GM19467 (cell line): Measurements from ENCODE around the gene PNKP.

Source experiments
- ATAC-seq: cut with Tn5 transposase; IDR thresholded peaks from one replicate; pipeline ENCODE4 v1.9.1; 2021; ENCODE audit warnings: mild to moderate bottlenecking, moderate library complexity; ENCODE audit not compliant: unreplicated experiment

The PNKP gene

DNA sequence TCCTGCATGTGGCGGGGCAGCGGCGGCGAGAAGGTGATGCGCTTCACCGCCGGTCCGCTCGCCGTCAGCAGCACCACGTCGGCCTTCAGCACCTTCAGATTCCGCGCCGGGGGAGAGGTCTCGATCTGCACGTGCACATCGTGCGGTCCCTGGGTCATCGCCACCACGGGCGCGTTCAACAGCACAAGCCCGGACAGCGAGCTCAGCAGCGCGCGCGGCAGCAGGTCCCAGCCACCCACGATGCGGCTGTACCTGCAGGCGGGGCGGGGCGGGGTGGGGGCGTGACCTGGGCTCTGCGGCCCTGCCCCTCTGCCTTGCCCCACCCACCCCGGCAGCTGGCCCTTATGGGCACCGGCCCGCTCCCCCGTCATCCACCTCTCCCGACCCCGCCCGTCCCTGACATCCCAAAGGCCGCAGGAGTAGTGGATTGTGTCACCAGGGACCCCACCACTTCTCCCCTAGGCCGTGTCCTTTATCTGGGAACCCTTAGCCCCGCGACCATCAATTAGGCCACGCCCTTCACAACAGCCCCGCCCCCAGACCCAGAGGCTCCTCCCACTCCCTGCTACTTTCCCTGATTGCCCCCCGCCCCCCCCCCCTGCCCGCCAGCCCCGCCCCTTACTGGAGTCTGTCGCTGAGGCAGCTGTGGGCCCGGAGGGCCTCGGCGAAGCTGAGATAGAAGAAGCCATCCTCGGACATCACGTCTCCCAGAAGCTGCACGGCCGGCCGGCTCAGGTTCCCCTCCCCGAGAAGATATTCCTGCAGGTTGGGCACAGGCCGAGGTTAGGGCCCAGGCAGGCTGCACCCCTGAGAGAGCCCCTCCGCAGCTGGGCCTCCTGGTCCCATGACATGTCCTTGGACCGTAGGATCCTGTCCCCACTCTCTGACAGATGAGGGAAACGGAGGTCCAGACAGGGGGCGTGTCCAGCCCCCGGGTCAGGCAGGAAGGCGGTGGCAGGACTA is 23.3 kb upstream of the PNKP start:
- no peak for ATAC-seq

DNA sequence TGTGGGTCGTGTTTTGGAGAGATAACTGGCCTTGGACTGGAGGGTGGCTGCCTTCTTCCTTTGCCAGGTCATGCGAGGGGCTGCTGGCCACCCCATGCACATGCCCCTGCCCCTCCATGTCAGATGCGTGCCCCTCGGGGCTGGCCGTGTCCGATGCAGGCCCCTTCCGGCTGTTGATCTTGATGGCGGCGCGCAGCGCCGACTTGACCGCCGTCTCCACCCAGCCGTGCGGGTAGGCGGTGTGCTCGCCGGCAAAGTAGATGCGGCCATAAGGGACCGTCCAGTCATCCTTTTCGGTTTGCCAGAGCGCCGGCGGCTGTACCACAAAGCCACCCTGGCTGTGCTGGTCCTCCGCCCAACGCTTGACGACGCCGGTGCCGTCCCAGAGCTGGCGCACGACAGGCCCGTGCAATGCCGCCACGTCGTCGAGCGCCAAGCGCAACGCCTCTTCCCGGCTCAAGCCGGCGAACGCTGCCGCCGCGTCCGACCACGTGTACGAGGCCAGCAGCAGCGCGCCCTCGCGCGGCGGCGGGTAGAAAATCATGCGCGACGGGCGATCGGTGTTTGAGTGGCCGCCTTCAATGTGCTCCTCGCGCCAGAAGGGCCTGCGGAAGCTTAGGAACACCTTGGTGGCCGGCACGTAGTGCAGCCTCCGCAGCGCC is 22.4 kb upstream of the PNKP start:
- no peak for ATAC-seq

DNA sequence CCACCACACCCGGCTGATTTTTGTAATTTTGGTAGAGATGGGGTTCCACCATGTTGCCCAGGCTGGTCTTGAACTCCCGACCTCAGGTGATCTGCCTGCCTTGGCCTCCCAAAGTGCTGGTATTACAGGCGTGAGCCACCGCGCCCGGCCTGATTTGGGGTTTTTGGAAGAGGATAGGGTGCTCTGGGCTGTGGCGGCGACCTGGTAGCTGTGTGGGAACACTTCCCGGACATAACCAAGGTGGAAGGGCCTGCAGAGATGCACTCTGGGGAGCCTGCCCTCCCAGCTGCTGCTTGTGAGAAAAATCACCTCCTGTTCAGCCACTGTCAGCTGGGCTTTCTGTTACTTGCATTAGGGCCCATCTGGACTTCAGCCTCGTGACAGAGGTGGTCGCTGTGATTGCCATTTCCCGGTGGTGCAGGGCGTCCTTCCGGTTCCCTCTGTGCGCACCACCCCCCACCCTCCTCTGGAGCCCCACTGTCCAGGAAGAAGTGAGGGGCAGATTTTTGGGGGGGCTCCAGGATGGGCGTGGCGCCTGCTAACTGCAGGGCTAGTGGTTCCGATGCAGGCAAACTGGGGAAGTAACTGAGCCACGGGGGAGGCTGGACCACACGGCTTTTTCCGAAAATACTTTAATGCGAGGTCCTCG is 21.8 kb upstream of the PNKP start:
- no peak for ATAC-seq

DNA sequence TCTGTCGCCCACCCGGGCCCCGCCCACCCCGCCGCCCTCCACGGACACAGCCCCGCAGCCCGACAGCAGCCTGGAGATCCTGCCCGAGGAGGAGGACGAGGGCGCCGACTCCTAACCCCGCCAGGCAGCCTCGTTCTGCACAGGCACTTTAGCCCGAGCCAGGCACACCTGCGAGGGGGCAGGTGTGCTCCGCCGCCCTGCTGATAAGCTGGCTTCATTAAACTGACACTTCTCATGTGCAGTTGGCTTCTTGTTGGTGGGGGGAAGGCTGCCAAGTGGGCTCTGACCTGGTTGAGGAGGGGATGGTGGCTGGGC is 21.1 kb upstream of the PNKP start:
- ATAC-seq = no peak

DNA sequence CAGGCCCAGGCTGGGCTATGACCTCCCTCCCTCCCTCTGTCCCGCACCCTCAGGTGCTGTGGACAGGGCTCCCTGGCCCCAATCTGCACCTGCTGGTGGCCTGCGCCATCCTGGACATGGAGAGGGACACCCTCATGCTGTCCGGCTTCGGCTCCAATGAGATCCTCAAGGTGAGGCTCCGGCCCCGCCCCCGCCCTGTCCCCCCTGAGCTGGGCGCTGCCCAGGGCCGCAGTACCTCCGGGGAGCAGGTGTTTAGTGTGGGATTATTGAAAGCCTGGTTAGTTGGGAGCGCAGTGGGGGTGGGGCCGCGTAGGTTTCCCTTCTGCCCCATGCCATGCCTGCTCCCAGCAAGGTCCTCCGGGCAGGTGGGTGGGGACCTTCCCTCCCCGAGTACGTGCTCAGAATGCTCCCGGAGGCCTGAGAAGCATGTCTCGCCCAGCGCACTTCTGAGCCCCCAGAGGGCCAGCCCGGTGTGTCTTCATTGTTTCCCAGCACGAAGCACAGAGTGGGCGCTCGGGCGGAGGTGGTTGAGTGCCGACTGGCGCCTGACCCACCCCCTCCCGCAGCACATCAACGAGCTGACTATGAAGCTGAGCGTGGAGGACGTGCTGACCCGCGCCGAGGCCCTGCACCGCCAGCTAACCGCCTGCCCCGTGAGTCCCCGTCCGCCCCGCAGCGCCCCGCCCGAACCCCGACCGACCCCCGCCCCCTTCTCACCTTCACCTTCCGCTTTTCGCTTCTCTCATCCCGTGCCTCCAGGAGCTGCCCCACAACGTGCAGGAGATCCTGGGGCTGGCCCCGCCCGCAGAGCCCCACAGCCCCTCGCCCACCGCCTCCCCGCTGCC is 20.5 kb upstream of the PNKP start:
- no peak for ATAC-seq

DNA sequence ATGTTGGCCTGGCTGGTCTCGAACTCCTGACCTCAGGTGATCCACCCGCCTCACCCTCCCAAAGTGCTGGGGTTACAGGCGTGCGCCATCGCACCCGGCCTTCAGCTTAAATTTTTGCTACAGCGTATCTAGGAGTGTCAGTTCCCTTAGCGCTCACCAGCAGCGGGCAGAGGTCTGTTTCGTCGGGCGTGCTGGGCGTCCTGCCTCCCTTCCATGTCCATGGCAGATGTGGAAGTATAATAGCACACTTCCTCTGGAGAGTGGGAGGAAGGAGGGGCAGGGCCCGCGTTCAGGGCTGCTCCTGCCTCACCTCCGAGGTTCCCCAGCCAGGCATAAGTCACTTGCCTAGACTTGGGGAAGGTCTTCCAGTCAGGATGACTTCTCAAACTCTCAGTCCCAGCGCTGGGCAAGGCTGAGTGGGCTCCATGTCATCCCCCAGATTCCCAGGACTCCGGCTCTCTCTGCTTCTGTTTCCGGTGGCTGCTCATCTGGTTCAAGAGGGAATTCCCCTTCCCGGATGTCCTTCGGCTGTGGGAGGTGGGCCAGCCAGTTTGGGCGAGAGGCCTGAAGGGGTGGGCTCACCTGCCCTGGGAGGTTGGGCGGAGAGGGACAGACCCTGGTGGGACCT is 19.8 kb upstream of the PNKP start:
- no peak for ATAC-seq

DNA sequence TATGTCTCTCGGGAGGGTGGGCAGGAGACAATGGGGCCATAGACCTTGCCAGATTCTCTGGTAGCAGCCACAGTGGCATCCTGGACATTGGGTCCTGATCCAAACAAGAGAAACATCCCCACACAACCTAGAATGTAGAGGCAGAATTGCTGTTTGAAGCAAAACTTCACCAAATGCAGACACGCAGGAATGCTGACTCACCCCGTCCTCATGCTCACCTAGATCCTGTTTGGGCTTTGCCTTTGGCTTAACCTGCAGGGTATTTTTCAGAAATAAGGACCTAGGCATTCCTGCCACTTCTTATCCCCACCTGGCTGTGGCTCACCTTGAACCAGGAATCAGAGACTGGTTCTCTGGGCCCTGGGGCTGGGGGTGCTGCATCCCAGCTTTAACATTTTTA is 17.4 kb upstream of the PNKP start:
- ATAC-seq = no peak

DNA sequence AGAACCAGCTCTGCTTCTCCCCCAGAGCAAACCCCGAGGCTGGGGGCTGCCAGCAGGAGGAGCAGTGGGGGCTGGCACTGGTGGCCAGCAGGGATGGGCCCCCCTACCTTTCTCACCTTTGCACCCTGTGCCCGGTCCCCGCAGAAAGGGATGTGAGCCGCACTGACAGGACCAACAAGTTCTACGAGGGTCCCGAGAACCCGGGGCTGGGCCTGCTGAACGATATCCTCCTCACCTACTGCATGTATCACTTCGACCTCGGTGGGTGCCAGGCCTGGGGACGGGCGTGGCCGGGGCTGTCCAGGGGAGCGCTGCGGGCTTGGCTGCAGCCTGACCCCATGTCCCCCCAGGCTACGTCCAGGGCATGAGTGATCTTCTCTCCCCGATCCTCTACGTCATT is 16.7 kb upstream of the PNKP start:
- no peak for ATAC-seq

DNA sequence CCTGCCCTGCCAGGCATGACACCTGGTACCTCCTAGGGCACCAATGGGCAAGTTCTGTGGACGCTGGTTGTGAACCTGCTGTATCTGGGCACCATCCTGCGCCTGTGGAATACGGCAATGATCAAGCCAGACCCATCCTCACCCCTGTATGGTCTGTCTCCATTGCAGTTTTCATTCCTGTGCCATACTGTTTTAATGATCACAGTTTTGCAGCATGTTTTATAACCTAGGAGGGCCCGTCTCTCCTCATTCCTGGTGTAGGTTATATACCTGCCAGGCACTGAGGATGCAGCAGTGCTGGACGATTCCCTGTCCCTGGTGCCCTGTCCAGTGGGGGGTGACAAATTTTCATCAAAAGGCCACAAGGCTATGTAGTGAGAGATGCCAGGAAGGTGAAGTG is 15.7 kb upstream of the PNKP start:
- ATAC-seq = no peak

DNA sequence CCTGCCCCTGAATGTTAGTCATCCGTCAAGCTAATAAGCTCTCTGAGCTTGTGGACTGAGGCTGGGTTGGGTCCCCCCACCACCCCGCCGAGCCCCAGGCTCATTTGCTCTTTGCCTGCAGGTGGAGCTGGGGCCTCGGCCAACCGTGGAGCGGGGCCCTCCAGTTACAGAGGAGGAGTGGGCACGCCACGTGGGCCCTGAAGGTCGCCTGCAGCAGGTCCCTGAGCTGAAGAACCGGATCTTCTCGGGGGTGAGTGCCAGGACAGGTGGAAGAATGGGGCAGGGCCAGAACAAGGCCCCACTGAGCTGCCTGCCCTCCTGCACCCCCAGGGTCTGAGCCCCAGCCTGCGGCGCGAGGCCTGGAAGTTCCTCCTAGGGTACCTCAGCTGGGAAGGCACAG is 15.3 kb upstream of the PNKP start:
- ATAC-seq = no peak

DNA sequence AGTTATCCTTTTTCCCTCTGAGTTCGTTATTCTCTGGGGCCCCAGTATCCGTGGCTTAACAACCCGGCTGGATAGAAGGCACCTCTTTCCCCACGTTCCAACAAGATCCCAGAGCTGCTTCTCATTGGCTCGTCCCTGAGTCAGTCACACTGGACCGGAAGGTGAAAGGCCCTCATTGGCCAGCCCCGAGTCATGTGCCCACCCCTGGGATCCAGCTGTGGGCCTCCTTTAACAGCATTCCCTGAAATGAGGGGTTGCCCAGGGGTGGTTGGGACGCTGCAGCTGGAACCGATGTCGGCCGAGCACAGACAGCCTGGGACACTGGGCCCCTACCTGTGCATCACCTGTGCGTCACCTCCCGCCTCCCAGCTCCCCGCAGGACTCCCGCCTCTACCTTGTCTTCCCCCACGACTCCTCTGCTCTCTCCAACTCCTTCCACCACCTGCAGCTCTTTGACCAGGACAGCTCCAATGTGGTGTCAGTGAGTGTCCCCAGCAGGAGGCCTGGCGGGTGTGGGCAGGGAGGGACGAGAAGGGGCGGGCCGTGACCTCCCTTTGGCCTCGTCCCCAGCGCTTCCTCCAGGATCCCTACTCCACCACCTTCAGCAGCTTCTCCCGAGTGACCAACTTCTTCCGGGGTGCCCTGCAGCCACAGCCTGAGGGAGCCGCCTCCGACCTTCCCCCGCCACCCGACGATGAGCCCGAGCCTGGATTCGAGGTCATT is 14.5 kb upstream of the PNKP start:
- ATAC-seq = no peak

DNA sequence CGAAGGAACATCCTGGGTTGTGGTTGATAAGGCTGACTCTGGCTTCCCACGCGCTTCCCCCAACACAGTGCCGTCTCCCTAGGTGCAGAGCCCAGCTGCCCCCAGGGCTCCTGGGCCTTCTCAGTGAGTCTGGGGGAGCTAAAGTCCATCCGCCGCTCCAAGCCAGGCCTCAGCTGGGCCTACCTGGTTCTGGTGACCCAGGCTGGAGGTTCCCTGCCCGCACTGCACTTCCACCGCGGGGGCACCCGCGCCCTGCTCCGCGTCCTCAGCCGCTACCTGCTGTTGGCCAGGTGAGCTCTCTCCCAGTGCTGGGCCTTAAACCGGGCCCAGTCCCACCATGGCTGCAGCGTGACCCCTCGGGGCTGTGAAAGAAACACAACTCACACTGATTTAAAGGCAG is 13.8 kb upstream of the PNKP start:
- no peak for ATAC-seq

DNA sequence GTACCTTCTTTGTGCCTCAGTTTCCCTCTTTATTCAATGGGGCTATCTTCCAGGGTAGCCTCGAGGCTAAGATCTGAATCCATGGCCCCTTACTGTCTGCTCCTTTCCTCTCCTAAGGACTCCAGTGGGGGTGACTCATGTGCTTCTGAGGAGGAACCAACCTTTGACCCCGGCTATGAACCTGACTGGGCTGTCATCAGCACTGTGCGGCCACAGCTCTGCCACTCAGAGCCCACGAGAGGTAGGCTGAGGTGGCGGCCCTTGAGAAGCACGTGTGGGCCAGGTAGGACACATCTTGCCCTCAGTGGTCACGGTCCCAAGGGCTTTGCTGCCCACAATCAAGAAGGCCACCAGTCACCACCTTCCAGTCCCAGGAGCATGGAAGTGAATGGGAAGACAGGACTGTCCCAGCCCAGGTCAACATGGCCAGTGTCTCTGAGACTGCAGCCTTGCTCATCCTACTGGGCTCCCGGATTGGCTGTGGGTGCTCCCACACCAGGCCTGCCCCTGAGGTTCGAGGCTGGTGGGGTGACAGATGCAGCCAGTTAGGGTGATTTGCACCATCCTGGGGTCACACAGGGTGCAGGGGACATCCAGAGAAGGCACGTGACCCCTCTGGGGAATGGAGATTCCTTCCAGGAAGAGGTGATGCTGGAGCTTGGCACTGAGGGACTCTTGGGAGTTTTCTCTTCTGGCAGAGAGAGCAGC is 12.9 kb upstream of the PNKP start:
- ATAC-seq = no peak

DNA sequence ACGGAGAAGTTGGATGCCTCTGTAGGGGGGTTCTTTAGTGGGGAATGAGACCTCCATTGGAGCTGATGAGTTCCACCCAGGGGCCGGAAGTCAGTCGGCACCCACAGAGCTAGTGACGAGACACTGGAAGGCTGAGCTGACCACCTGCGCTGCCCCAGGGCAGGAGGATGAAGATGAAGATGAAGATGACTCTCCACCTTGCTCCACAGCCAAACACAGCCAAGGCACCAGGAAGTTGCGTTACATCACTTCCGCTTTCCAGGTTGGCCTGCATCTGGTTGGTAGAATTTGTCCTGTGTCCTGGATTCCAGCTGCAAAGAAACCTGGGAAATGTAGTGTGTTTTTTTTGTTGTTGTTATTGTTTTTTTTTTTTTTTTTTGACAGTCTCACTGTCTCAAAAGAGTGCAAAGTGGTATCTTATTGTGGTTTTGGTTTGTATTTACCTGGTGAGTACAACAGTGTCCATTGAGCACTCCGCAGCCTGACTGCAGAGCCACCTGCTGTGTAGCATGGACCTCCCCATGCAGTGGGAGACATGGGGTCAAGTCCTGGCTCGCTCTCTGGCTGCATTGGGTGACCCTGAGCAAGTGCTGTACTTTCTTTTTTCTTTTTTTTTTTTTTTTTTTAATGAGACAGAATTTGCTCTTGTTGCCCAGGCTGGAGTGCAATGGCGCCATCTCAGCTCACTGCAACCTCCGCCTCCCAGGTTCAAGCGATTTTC is 12.0 kb upstream of the PNKP start:
- no peak for ATAC-seq

DNA sequence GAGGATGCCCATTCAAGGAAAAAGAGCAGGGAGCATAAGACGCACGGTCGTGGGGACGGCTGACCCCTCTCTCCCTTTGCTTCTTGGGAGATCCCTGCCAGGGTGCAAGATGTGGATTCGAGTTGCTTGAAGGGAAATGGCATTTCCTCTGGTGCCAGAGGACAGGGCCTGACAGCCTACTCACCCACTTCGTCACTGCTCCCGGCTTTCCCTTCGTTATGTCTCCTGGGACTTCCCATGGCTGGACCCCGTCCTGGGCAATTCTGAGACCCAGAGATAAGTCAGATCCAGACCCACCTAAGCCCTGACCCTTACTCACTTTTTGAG is 11.3 kb upstream of the PNKP start:
- ATAC-seq = no peak

DNA sequence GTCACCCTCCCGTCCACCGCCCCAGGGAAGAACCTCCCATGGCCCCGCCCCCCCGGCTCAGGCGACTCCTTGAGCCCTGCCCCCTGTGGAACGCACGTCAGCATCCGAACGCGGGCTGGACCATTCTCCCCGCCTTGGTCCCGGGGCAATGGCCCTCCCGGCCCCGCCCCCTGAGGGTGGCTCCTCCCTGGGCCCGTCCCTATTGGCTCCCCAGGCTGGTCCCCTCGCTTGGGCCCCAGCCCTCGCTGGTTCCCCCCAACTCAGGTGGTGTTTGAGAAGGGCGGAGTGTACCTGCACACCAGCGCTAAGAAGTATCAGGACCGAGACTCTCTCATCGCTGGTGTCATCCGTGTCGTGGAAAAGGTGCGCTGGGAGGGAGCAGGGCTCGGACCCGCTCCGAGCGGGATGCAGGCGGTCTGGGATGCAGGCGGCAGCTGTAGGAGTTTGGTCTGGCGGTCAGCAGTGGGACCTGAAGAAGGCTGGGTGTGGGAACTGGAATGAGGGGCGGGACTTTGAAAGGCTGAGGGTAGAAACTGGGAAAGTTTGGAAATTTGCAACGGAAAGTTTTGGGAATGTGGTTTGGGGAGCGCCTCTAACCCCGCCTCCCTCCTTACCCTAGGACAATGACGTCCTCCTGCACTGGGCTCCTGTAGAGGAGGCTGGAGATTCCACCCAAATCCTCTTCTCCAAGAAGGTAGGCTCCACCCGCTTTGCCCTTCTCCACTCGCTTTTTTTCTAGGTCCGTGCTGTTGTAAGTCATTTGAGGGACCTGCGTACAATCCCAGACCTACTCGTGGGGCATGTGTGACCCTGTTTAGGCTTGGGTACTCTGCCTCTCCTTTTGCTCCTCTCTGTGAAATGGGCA is 10.7 kb upstream of the PNKP start:
- peak; percentile 37 for ATAC-seq

DNA sequence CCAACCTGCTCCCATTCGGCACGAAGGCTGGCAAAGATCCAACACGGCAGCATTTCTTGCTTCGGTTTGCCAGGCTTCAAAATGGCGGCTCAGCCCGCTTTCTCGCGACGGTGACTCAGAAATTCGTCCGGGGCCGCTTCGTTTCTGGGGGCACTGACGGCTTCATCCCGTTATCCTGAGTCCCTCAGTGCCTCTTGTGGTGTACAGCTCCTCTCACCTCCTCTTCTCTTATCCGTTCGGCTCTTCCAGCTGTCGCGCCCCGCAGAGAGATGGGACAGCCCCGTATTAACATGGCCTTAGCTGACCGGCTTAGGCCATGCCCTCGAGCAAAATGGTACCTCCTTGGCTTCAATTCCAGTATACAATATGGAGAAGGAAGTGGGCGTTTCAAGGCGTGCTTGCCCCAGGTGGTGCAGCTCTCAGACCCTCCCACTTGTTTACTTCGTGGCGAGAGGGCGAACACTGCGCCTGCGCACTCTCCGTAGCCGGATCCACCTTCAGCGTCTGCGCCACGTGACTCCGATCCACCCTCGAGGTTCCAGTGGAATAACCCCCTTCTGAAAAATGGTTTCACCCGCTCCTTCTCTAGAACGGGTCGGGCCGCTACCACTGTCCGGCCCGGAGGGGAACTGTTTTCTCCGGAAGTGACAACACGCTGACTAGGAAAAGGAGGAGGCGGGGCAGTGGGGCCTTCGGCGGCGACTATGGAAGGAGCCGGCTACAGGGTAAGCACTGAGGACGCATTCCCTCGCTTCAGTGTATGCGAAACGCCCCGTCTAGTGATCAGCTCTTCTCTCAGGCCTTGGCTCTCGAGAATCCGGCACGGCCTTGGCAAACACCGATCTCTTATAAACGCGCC is 9.9 kb upstream of the PNKP start, which contains the start of the genes AKT1S1 and TBC1D17:
AKT1S1 (minus strand) TSS at position 336 of the 859 bp plus-strand sequence. CDS start 4,060 bp downstream, outside the sequence.
TBC1D17 (plus strand) TSS at position 683 of the 859 bp plus-strand sequence; CDS start at position 705, 22 bp downstream.
- ATAC-seq = peak; percentile 47
